ENCODE data around the gene CTNNA3. TPM values are rescaled to one million over a fixed set of nuclear protein-coding genes. Genes with fewer than 3 reads are reported as not detected.

The CTNNA3 gene
- total and polyA plus RNA-seq, 10 donors = 0.03 to 2.4 (median 0.76) TPM; not detected in 1

- H3K4me1 ChIP-seq = no peaks in the 10 kb centered on the region
- no peak overlapping the region for H3K27ac ChIP-seq
- TF ChIP-seq POLR2A (IDR thresholded peaks at IDR 0.05) = no peak
- no peak for TF ChIP-seq CTCF (IDR thresholded peaks at IDR 0.05 in 8 of 11, conservative IDR thresholded peaks at IDR 0.05 in 3 of 11)
- DNase-seq = no peak
- intact Hi-C loops (cut with DNase I; ENCODE audit: low total_unique reads) = loop anchor here (10.0 kb wide), 1 partner anchor 106 kb away; no protein-coding TSS in a partner anchor
- H3K27me3 ChIP-seq (replicated peaks in 1 of 7) = no peaks in the 10 kb centered on the region
- H3K36me3 ChIP-seq = no peaks in the 10 kb centered on the region
- no peak overlapping the region for H3K4me3 ChIP-seq
- H3K9me3 ChIP-seq = no peaks in the 10 kb centered on the region
- WGBS, 5 donors = 75 to 92% (median 83%) methylated on average over 3 of the region's 3 CpGs
Observed at GRCh38 chr10:67668448-67668847, 27.5 kb downstream of the CTNNA3 start.

GRCh38 chr10:67667035-67667425 is 29.0 kb downstream of the CTNNA3 start:
- H3K36me3 ChIP-seq = no peaks in the 10 kb centered on the region
- H3K27ac ChIP-seq = no peak overlapping the region
- no peaks in the 10 kb centered on the region for H3K27me3 ChIP-seq (replicated peaks in 1 of 7)
- intact Hi-C loops (cut with DNase I; ENCODE audit: low total_unique reads) = loop anchor here (10.0 kb wide), 1 partner anchor 108 kb away; no protein-coding TSS in a partner anchor
- no peak overlapping the region for H3K4me3 ChIP-seq
- TF ChIP-seq POLR2A (IDR thresholded peaks at IDR 0.05) = no peak
- H3K9me3 ChIP-seq = no peaks in the 10 kb centered on the region
- DNase-seq = no peak
- H3K4me1 ChIP-seq = no peaks in the 10 kb centered on the region
- 86 to 96% (median 92%) methylated on average over 1 of the region's 1 CpG for WGBS, 5 donors

- intact Hi-C loops (cut with DNase I; ENCODE audit: low total_unique reads) = loop anchor here (10.0 kb wide), 1 partner anchor 108 kb away; no protein-coding TSS in a partner anchor
- DNase-seq = no peak
- Histone ChIP-seq H3K27ac (no peak overlapping the region), H3K27me3 (replicated peaks in 1 of 7) (no peaks in the 10 kb centered on the region), H3K4me3 (no peak overlapping the region), H3K9me3 (no peaks in the 10 kb centered on the region), H3K4me1 (no peaks in the 10 kb centered on the region), H3K36me3 (no peaks in the 10 kb centered on the region)
- TF ChIP-seq POLR2AphosphoS5 (IDR thresholded peaks at IDR 0.05) (no peak), CTCF (IDR thresholded peaks at IDR 0.05 in 8 of 11, conservative IDR thresholded peaks at IDR 0.05 in 3 of 11) (peak in 10 of 11 experiments; percentile 8 to 58 (median 46))
- WGBS, 5 donors = 81 to 89% (median 86%) methylated on average over 1 of the region's 1 CpG
Observed at GRCh38 chr10:67666416-67667034, 29.5 kb downstream of the CTNNA3 start.

- no peaks in the 10 kb centered on the region for H3K36me3 ChIP-seq
- intact Hi-C loops (cut with DNase I; ENCODE audit: low total_unique reads) = loop anchor here (10.0 kb wide), 1 partner anchor 109 kb away; no protein-coding TSS in a partner anchor
- TF ChIP-seq POLR2AphosphoS5 (IDR thresholded peaks at IDR 0.05) (no peak), POLR2A (IDR thresholded peaks at IDR 0.05) (no peak), CTCF (IDR thresholded peaks at IDR 0.05 in 8 of 11, conservative IDR thresholded peaks at IDR 0.05 in 3 of 11) (no peak)
- no peaks in the 10 kb centered on the region for H3K9me3 ChIP-seq
- no peak overlapping the region for H3K27ac ChIP-seq
- DNase-seq = no peak
- no peaks in the 10 kb centered on the region for H3K4me1 ChIP-seq
- H3K4me3 ChIP-seq = no peak overlapping the region
- H3K27me3 ChIP-seq (replicated peaks in 1 of 7) = no peaks in the 10 kb centered on the region
Observed at GRCh38 chr10:67665491-67665890, 30.5 kb downstream of the CTNNA3 start.

Measured in spleen (tissue), 11 donors.